Measurements from ENCODE around the gene PHLDB1.

PHLDB1 gene

GRCh38 chr11:118699506-118700220, 92.2 kb downstream of the PHLDB1 start:
- Mint-ChIP-seq H3K27ac (no peak overlapping the region), H3K4me1 (peaks cover 51% of the 10 kb centered on the region), H3K4me3 (no peak overlapping the region), H3K36me3 (ENCODE audit: low read depth) (peaks cover 3% of the 10 kb centered on the region), H3K9me3 (peaks cover 12% of the 10 kb centered on the region), H3K27me3 (no peaks in the 10 kb centered on the region)
- ATAC-seq (no peak), DNase-seq (no peak)

GRCh38 chr11:118703563-118704106, 96.2 kb downstream of the PHLDB1 start:
- H3K27me3 Mint-ChIP-seq, result no peaks in the 10 kb centered on the region

GRCh38 chr11:118705111-118705741, 97.8 kb downstream of the PHLDB1 start:
- Mint-ChIP-seq H3K27me3 (no peaks in the 10 kb centered on the region), H3K4me1 (peaks cover 24% of the 10 kb centered on the region), H3K27ac (peak overlapping the region; percentile 32), H3K9me3 (peaks cover 3% of the 10 kb centered on the region), H3K36me3 (ENCODE audit: low read depth) (peaks cover 3% of the 10 kb centered on the region), H3K4me3 (peak overlapping the region; percentile 35)
- ATAC-seq, result peak; percentile 57
- peak; percentile 37 for DNase-seq

More at GRCh38 chr11:118703563-118704106, 96.2 kb downstream of the PHLDB1 start:
- peaks cover 12% of the 10 kb centered on the region for H3K9me3 Mint-ChIP-seq
- H3K36me3 Mint-ChIP-seq (ENCODE audit: low read depth), result peaks cover 3% of the 10 kb centered on the region
- DNase-seq (no peak), ATAC-seq (no peak)
- peaks cover 38% of the 10 kb centered on the region for H3K4me1 Mint-ChIP-seq
- H3K4me3 Mint-ChIP-seq, result no peak overlapping the region
- no peak overlapping the region for H3K27ac Mint-ChIP-seq

- DNase-seq (no peak), ATAC-seq (no peak)
- Mint-ChIP-seq H3K36me3 (ENCODE audit: low read depth) (no peaks in the 10 kb centered on the region), H3K9me3 (no peaks in the 10 kb centered on the region), H3K27me3 (no peaks in the 10 kb centered on the region), H3K27ac (no peak overlapping the region), H3K4me3 (no peak overlapping the region), H3K4me1 (peaks cover 24% of the 10 kb centered on the region)
Observed at GRCh38 chr11:118705791-118706545, 98.6 kb downstream of the PHLDB1 start.

GRCh38 chr11:118706546-118706825, 99.1 kb downstream of the PHLDB1 start:
- H3K27ac Mint-ChIP-seq, result no peak overlapping the region
- H3K9me3 Mint-ChIP-seq, result no peaks in the 10 kb centered on the region
- ATAC-seq (no peak), DNase-seq (no peak)
- no peaks in the 10 kb centered on the region for H3K36me3 Mint-ChIP-seq (ENCODE audit: low read depth)
- H3K27me3 Mint-ChIP-seq, result no peaks in the 10 kb centered on the region
- peaks cover 24% of the 10 kb centered on the region for H3K4me1 Mint-ChIP-seq
- H3K4me3 Mint-ChIP-seq, result no peak overlapping the region
